GM20000 (cell line): Measurements from ENCODE around the gene MORC2.

Experiments used
- DNase-seq: peaks from one replicate; pipeline ENCODE4 v3.0.0; 2012; ENCODE audit warnings: low spot score
- CTCF ChIP-seq: IDR thresholded peaks from 2 replicates; pipeline ENCODE4 v1.5.1; 2012; ENCODE audit warnings: mild to moderate bottlenecking, control low read depth; ENCODE audit errors: extremely low read depth, missing control alignments

MORC2 gene

GRCh38 chr22:30882184-30882717, 86.3 kb downstream of the MORC2 start:
- DNase-seq, result no peak
- TF ChIP-seq CTCF, result no peak

- no peak for DNase-seq
Measured at GRCh38 chr22:30881361-30882183, 87.0 kb downstream of the MORC2 start.

GRCh38 chr22:30880847-30881246, 87.7 kb downstream of the MORC2 start:
- no peak for DNase-seq
- no peak for TF ChIP-seq CTCF

More at GRCh38 chr22:30881361-30882183, 87.0 kb downstream of the MORC2 start:
- TF ChIP-seq CTCF, result no peak

- TF ChIP-seq CTCF, result no peak
- DNase-seq, result no peak
Measured at GRCh38 chr22:30880181-30880601, 88.4 kb downstream of the MORC2 start.

- DNase-seq, result no peak
Measured at GRCh38 chr22:30879415-30879797, 89.2 kb downstream of the MORC2 start.

GRCh38 chr22:30878516-30879414, 89.8 kb downstream of the MORC2 start:
- no peak for DNase-seq
- TF ChIP-seq CTCF, result no peak

More at GRCh38 chr22:30879415-30879797, 89.2 kb downstream of the MORC2 start:
- no peak for TF ChIP-seq CTCF
